Gastroesophageal sphincter (tissue), 4 donors: ENCODE results near the gene SCARB1. TPM values are rescaled to one million over a fixed set of nuclear protein-coding genes. Genes with fewer than 3 reads are reported as not detected.

Experiments used
- ATAC-seq: fragments of 150-250 bp; one replicate; pipeline ENCODE4 v1.9.1; 2016; ENCODE audit warnings: mild to moderate bottlenecking, moderate library complexity
- H3K27ac ChIP-seq, 4 donors: fragments of 200-600 bp; sonication (generic) in 3 of 4; 1 replicate in 3 of 4; 2 replicates in 1 of 4; pipeline ENCODE4 v1.5.1; 2016 to 2019
- H3K27me3 ChIP-seq: fragments of 200-600 bp; sonication (generic); one replicate; pipeline ENCODE4 v1.5.1; 2019
- H3K36me3 ChIP-seq, 2 donors: fragments of 200-600 bp; sonication (generic); one replicate each; pipeline ENCODE4 v1.5.1; 2019; ENCODE audit warnings: control low read depth in 1 of 2
- H3K4me1 ChIP-seq, 3 donors: fragments of 200-600 bp; sonication (generic); 1 replicate in 2 of 3; 2 replicates in 1 of 3; pipeline ENCODE4 v1.5.1; 2016 to 2019; ENCODE audit warnings: control low read depth in 2 of 3
- H3K4me3 ChIP-seq, 2 donors: fragments of 200-600 bp; sonication (generic); one replicate each; pipeline ENCODE4 v1.5.1; 2019; ENCODE audit warnings: mild to moderate bottlenecking in 1 of 2, moderate library complexity in 1 of 2
- H3K9me3 ChIP-seq, 3 donors: fragments of 200-600 bp; sonication (generic); one replicate each; pipeline ENCODE4 v1.5.1; 2017 to 2019; ENCODE audit warnings: control low read depth in 2 of 3
- CTCF ChIP-seq, 4 experiments: fragments of 200-600 bp in 2 of 4; fragments of 450-650 bp in 2 of 4; sonication (generic) in 1 of 4; IDR thresholded peaks; one replicate each; pipeline ENCODE4 v1.5.1; 2017 to 2019; ENCODE audit warnings: antibody characterized with exemption in 4 of 4, mild to moderate bottlenecking in 2 of 4, moderate library complexity in 2 of 4
- EP300 ChIP-seq: sonication (generic); formaldehyde crosslinking; IDR thresholded peaks from one replicate; pipeline ENCODE4 v1.6.1; 2017; ENCODE audit warnings: antibody characterized with exemption, mild to moderate bottlenecking
- POLR2A ChIP-seq, 2 donors: fragments of 450-650 bp; IDR thresholded peaks; one replicate each; pipeline ENCODE4 v1.6.1; 2017; ENCODE audit warnings: antibody characterized with exemption in 2 of 2, mild to moderate bottlenecking in 2 of 2, moderate library complexity in 1 of 2
- POLR2AphosphoS5 ChIP-seq: sonication (generic); formaldehyde crosslinking; IDR thresholded peaks from one replicate; pipeline ENCODE4 v1.6.1; 2017; ENCODE audit warnings: antibody characterized with exemption
- WGBS, 2 donors: methylation state at CpG; one replicate each; pipeline ENCODE4 v1.1.5; 2018; ENCODE audit warnings: low coverage in 1 of 2; 5-methylcytosine and 5-hydroxymethylcytosine counted together
- total RNA-seq, 4 donors: library from RNA; depleted of rRNA; stranded (reverse); fragments of >200 nt; gene quantifications; one replicate each; pipeline ENCODE4 v1.1.0, GENCODE V29; 2016

SCARB1 gene
- total RNA-seq, 4 donors from 2014 or later = 6.8 to 13.9 (median 11.5) TPM

- Histone ChIP-seq H3K4me3 (no peak overlapping the region), H3K9me3 (no peaks in the 10 kb centered on the region), H3K27me3 (no peaks in the 10 kb centered on the region), H3K27ac (peak overlapping the region in 3 of 4 donors; percentile 74 to 80 (median 77)), H3K36me3 (no peaks in the 10 kb centered on the region), H3K4me1 (peaks cover 0 to 54% (median 17%) of the 10 kb centered on the region in 3 donors)
- ATAC-seq = no peak
- WGBS, 2 donors = 65 to 85% methylated on average over 3 to 4 of the region's 17 CpGs
- TF ChIP-seq POLR2AphosphoS5 (no peak), EP300 (no peak), POLR2A (IDR thresholded peaks at IDR 0.05) (no peak), CTCF (IDR thresholded peaks at IDR 0.05) (no peak)
Observed at GRCh38 chr12:124732275-124733075, 131.2 kb downstream of the SCARB1 start.

- H3K9me3 ChIP-seq = no peaks in the 10 kb centered on the region
- no peak for TF ChIP-seq POLR2AphosphoS5
- TF ChIP-seq CTCF (IDR thresholded peaks at IDR 0.05) = no peak
- H3K27ac ChIP-seq = peak overlapping the region in 3 of 4 donors; percentile 74 to 80 (median 77)
- no peaks in the 10 kb centered on the region for H3K27me3 ChIP-seq
- no peaks in the 10 kb centered on the region for H3K36me3 ChIP-seq
- 80 to 100% methylated on average over 2 of the region's 2 CpGs for WGBS, 2 donors
- H3K4me3 ChIP-seq = no peak overlapping the region
- ATAC-seq = no peak
- H3K4me1 ChIP-seq = peaks cover 0 to 57% (median 17%) of the 10 kb centered on the region in 3 donors
Observed at GRCh38 chr12:124731869-124732268, 131.8 kb downstream of the SCARB1 start.

- peaks cover 0 to 59% (median 17%) of the 10 kb centered on the region in 3 donors for H3K4me1 ChIP-seq
- peak overlapping the region; percentile 8 to 80 (median 76) for H3K27ac ChIP-seq
- no peak overlapping the region for H3K4me3 ChIP-seq
- WGBS, 2 donors = 0 to 24% methylated on average over 2 of the region's 3 CpGs
- no peaks in the 10 kb centered on the region for H3K36me3 ChIP-seq
- H3K9me3 ChIP-seq = no peaks in the 10 kb centered on the region
- H3K27me3 ChIP-seq = no peaks in the 10 kb centered on the region
- no peak for TF ChIP-seq POLR2A (IDR thresholded peaks at IDR 0.05)
- TF ChIP-seq POLR2AphosphoS5 = peak; percentile 67
- ATAC-seq = peak; percentile 60
Observed at GRCh38 chr12:124730455-124730932, 133.2 kb downstream of the SCARB1 start.

- peak overlapping the region in 3 of 4 donors; percentile 57 to 71 (median 68) for H3K27ac ChIP-seq
- no peak for ATAC-seq
Observed at GRCh38 chr12:124727922-124728321, 135.7 kb downstream of the SCARB1 start.

More at GRCh38 chr12:124727922-124728321, 135.7 kb downstream of the SCARB1 start:
- Histone ChIP-seq H3K9me3 (no peaks in the 10 kb centered on the region), H3K4me3 (no peak overlapping the region), H3K36me3 (no peaks in the 10 kb centered on the region), H3K27me3 (no peaks in the 10 kb centered on the region), H3K4me1 (peaks cover 0 to 49% (median 16%) of the 10 kb centered on the region in 3 donors)
- TF ChIP-seq POLR2A (IDR thresholded peaks at IDR 0.05) (no peak), CTCF (IDR thresholded peaks at IDR 0.05) (no peak), POLR2AphosphoS5 (no peak)
- 69 to 76% methylated on average over 5 to 9 of the region's 10 CpGs for WGBS, 2 donors
